Fibroblast of lung (primary cell): Measurements from ENCODE around the gene PELI3. TPM values are rescaled to one million over a fixed set of nuclear protein-coding genes. Genes with fewer than 3 reads are reported as not detected.

ENCODE experiments used
- DNase-seq, 2 donors: peaks; one replicate each; pipeline versions ENCODE4 v3.0.0 to v3.0.0-alpha.2; 2010; ENCODE audit warnings: low read depth in 2 of 2
- H2AFZ ChIP-seq: 2 replicates; pipeline ENCODE4 v1.5.1; 2012; ENCODE audit warnings: low read length, control low read depth, inconsistent platforms
- H3K27ac ChIP-seq: 2 replicates; pipeline ENCODE4 v1.5.1; 2011; ENCODE audit warnings: low read length, control low read depth; ENCODE audit not compliant: insufficient read depth
- H3K27me3 ChIP-seq: 2 replicates; pipeline ENCODE4 v1.5.1; 2011; ENCODE audit warnings: mild to moderate bottlenecking, low read length; ENCODE audit not compliant: control insufficient read depth, insufficient read depth
- H3K36me3 ChIP-seq: 2 replicates; pipeline ENCODE4 v1.5.1; 2011; ENCODE audit warnings: low read length; ENCODE audit not compliant: control insufficient read depth, insufficient read depth
- H3K4me1 ChIP-seq: 2 replicates; pipeline ENCODE4 v1.5.1; 2011; ENCODE audit warnings: low read length; ENCODE audit not compliant: control insufficient read depth, insufficient read depth; ENCODE audit errors: extremely low read depth
- H3K4me2 ChIP-seq: 2 replicates; pipeline ENCODE4 v1.5.1; 2011; ENCODE audit warnings: low read length, control low read depth; ENCODE audit not compliant: insufficient read depth; ENCODE audit errors: extremely low read depth
- H3K4me3 ChIP-seq, 4 experiments: fragments of 200-600 bp in 1 of 4; sonication (generic) in 1 of 4; replicated peaks in 1 of 4; 2 replicates each; pipeline ENCODE4 v1.5.1; 2011 to 2016; ENCODE audit warnings: low read length in 4 of 4, low read depth in 3 of 4, mild to moderate bottlenecking in 3 of 4, control low read depth in 2 of 4, inconsistent platforms in 1 of 4, mixed read lengths in 1 of 4; ENCODE audit not compliant: insufficient read depth in 1 of 4; ENCODE audit errors: control extremely low read depth in 1 of 4
- H3K79me2 ChIP-seq: 2 replicates; pipeline ENCODE4 v1.5.1; 2012; ENCODE audit warnings: mild to moderate bottlenecking, low read length, inconsistent platforms; ENCODE audit not compliant: control insufficient read depth, insufficient read depth
- H3K9ac ChIP-seq: 2 replicates; pipeline ENCODE4 v1.5.1; 2011; ENCODE audit warnings: mild to moderate bottlenecking, low read length, control low read depth; ENCODE audit not compliant: insufficient read depth
- H3K9me3 ChIP-seq: 2 replicates; pipeline ENCODE4 v1.5.1; 2012; ENCODE audit warnings: low read depth, low read length; ENCODE audit not compliant: control insufficient read depth, insufficient read depth
- H4K20me1 ChIP-seq: 2 replicates; pipeline ENCODE4 v1.5.1; 2011; ENCODE audit warnings: low read length; ENCODE audit not compliant: control insufficient read depth, insufficient read depth; ENCODE audit errors: extremely low read depth
- CTCF ChIP-seq, 2 donors: IDR thresholded peaks in 1 of 2; conservative IDR thresholded peaks in 1 of 2; 1 replicate in 1 of 2; 2 replicates in 1 of 2; pipeline ENCODE4 v1.5.1; 2011 to 2012; ENCODE audit warnings: low read length in 2 of 2, control low read depth in 1 of 2, inconsistent platforms in 1 of 2, low read depth in 1 of 2, mild to moderate bottlenecking in 1 of 2
- EZH2 ChIP-seq: IDR thresholded peaks from 2 replicates; pipeline ENCODE4 v1.5.1; 2012; ENCODE audit warnings: low read length, control low read depth, mild to moderate bottlenecking; ENCODE audit errors: missing control alignments
- polyA plus RNA-seq, 2 donors: library from polyadenylated mRNA; depleted of rRNA in 1 of 2; stranded (reverse) in 1 of 2; unstranded in 1 of 2; fragments of >200 nt; gene quantifications; 2 replicates each; pipeline ENCODE4 v1.2.1, GENCODE V29; 2011 to 2012; ENCODE audit warnings: missing spikeins in 1 of 2
- total RNA-seq: library from RNA; depleted of rRNA; stranded (reverse); fragments of >200 nt; gene quantifications from 2 replicates; pipeline ENCODE4 v1.2.1, GENCODE V29; 2014

PELI3 gene
- total and polyA plus RNA-seq, 2 donors (not counting 1 experiment from before 2014, with no cell fraction given), result 5.0 to 20.3 TPM

GRCh38 chr11:66467756-66468155, 1.1 kb downstream of the PELI3 start:
- Histone ChIP-seq H3K27me3 (no peaks in the 10 kb centered on the region), H3K36me3 (peaks cover 7% of the 10 kb centered on the region), H3K9ac (peak overlapping the region; percentile 69), H4K20me1 (no peaks in the 10 kb centered on the region), H3K4me2 (peak overlapping the region; percentile 89), H3K27ac (peak overlapping the region; percentile 39), H3K79me2 (no peaks in the 10 kb centered on the region), H2AFZ (no peak overlapping the region), H3K4me3 (peak overlapping the region; percentile 65 to 90 (median 70)), H3K4me1 (peaks cover 7% of the 10 kb centered on the region), H3K9me3 (no peaks in the 10 kb centered on the region)
- peak in 1 of 2 donors; percentile 25 for DNase-seq
- TF ChIP-seq CTCF (conservative IDR thresholded peaks at IDR 0.05 in 1 of 2, IDR thresholded peaks at IDR 0.05 in 1 of 2; ENCODE audit: low read depth in 1 of 2, low read length in 2 of 2) (no peak), EZH2 (no peak)

DNA sequence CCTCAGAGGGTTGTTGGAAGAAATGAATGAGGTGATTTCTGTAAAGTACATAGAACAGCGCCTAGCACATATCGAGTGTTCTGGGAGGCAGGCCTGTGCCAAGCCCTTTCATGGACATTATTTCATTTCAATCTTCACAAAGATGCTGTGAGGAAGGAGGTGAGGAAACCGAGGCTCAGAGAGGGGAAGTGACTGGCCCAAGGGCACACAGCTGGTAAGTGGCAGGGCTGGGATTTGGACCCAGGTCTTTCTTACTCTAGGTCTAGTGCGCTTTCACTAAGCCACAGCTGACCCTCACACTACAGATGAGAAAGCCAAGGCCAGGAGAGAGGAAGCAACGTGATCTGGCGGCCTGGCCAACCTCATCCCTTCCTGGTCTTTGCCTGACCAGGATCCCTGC, 2.0 kb downstream of the PELI3 start:
- Histone ChIP-seq H3K4me1 (peaks cover 7% of the 10 kb centered on the region), H2AFZ (no peak overlapping the region), H3K79me2 (no peaks in the 10 kb centered on the region), H3K4me2 (no peak overlapping the region), H3K9me3 (no peaks in the 10 kb centered on the region), H3K27me3 (no peaks in the 10 kb centered on the region), H3K36me3 (peaks cover 9% of the 10 kb centered on the region), H3K9ac (no peak overlapping the region), H4K20me1 (no peaks in the 10 kb centered on the region), H3K4me3 (no peak overlapping the region), H3K27ac (no peak overlapping the region)
- TF ChIP-seq CTCF (conservative IDR thresholded peaks at IDR 0.05 in 1 of 2, IDR thresholded peaks at IDR 0.05 in 1 of 2; ENCODE audit: low read depth in 1 of 2, low read length in 2 of 2) (no peak), EZH2 (no peak)
- no peak for DNase-seq

DNA sequence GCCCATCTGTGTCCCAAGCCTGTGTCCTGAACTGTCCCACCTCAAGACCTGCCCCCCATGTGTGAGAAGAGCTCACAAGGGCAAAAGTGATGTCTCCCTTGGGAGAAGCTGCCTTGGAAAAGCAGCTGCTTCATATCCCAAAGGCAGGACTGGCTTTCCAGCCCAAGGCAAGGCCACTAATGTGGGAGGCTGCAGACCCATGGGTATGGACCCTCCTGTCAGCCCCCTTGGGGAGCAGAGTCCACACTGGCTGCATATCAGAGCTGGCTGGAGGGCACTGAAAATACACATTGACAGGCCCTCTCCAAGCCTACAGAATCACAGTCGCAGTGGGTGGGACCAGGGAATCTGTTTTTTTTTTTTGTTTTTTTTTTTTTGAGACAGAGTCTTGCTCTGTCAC, 2.7 kb downstream of the PELI3 start:
- Histone ChIP-seq H4K20me1 (no peaks in the 10 kb centered on the region), H3K79me2 (no peaks in the 10 kb centered on the region), H3K4me1 (peaks cover 7% of the 10 kb centered on the region), H3K4me3 (no peak overlapping the region), H3K27ac (no peak overlapping the region), H3K9me3 (no peaks in the 10 kb centered on the region), H3K4me2 (no peak overlapping the region), H2AFZ (no peak overlapping the region), H3K27me3 (no peaks in the 10 kb centered on the region), H3K36me3 (peaks cover 9% of the 10 kb centered on the region), H3K9ac (no peak overlapping the region)
- TF ChIP-seq CTCF (conservative IDR thresholded peaks at IDR 0.05 in 1 of 2, IDR thresholded peaks at IDR 0.05 in 1 of 2; ENCODE audit: low read depth in 1 of 2, low read length in 2 of 2), result no peak
- no peak for TF ChIP-seq EZH2
- DNase-seq, result no peak
